H1 (cell line): ENCODE data around the gene BRIP1. TPM values are rescaled to one million over a fixed set of nuclear protein-coding genes. Genes with fewer than 3 reads are reported as not detected.

Experiments
- CTCF ChIA-PET: fragments of 300-600 bp; sonication (Branson Sonifier 250); formaldehyde crosslinking; loops from one replicate; lab custom pipeline; 2021; ENCODE audit not compliant: partially characterized antibody; lab: Charles Lee
- POLR2A ChIA-PET: fragments of 300-600 bp; sonication (Branson Sonifier 250); formaldehyde crosslinking; loops from one replicate; lab custom pipeline; 2021; ENCODE audit warnings: inconsistent platforms; ENCODE audit not compliant: partially characterized antibody; lab: Charles Lee
- DNase-seq, 2 experiments: peaks; one replicate each; pipeline versions ENCODE4 v3.0.0 to v3.0.0-alpha.2; 2010 to 2022; ENCODE audit warnings: low spot score in 2 of 2, low read depth in 1 of 2, mixed read lengths in 1 of 2
- FAIRE-seq: peaks from 2 replicates; lab custom pipeline; 2011; peaks lifted over from hg19 to GRCh38; lab: Jason Lieb, UNC
- H2AFZ ChIP-seq: 2 replicates; pipeline ENCODE4 v1.8.1; 2012; ENCODE audit warnings: low read length, inconsistent platforms
- H2AK5ac ChIP-seq: 2 replicates; pipeline ENCODE4 v1.6.1; 2013; ENCODE audit warnings: low read depth, low read length
- H2BK120ac ChIP-seq: replicated peaks from 2 replicates; pipeline ENCODE3; 2013; ENCODE audit warnings: low read depth, low read length, inconsistent platforms
- H2BK12ac ChIP-seq: 2 replicates; pipeline ENCODE4 v1.6.1; 2013; ENCODE audit warnings: low read depth, low read length
- H2BK15ac ChIP-seq: 2 replicates; pipeline ENCODE4 v1.6.1; 2013; ENCODE audit warnings: low read length
- H2BK20ac ChIP-seq: 2 replicates; pipeline ENCODE4 v1.6.1; 2013; ENCODE audit warnings: low read length
- H2BK5ac ChIP-seq: 2 replicates; pipeline ENCODE4 v1.6.1; 2013; ENCODE audit warnings: low read depth, low read length
- H3K14ac ChIP-seq: 2 replicates; pipeline ENCODE4 v1.6.1; 2013; ENCODE audit warnings: inconsistent platforms; ENCODE audit not compliant: insufficient read length
- H3K18ac ChIP-seq: 2 replicates; pipeline ENCODE4 v1.6.1; 2013; ENCODE audit warnings: low read length; ENCODE audit errors: extremely low read depth
- H3K23ac ChIP-seq: 2 replicates; pipeline ENCODE4 v1.6.1; 2013; ENCODE audit warnings: inconsistent platforms; ENCODE audit not compliant: insufficient read length
- H3K23me2 ChIP-seq: 2 replicates; pipeline ENCODE4 v1.6.1; 2013; ENCODE audit warnings: low read depth, low read length
- H3K27ac ChIP-seq: 2 replicates; pipeline ENCODE4 v1.6.1; 2011; ENCODE audit warnings: low read depth, low read length, inconsistent platforms
- H3K27me3 ChIP-seq, 4 experiments: replicated peaks in 1 of 4; 1 replicate in 1 of 4; 2 replicates in 3 of 4; pipeline versions ENCODE4 v1.6.1 to v1.8.1; 2011 to 2013; ENCODE audit warnings: low read length in 3 of 4, mild to moderate bottlenecking in 3 of 4, inconsistent platforms in 2 of 4, mixed read lengths in 2 of 4, moderate library complexity in 1 of 4; ENCODE audit not compliant: control insufficient read depth in 3 of 4, insufficient read depth in 3 of 4; ENCODE audit errors: extremely low read depth in 1 of 4
- H3K36me3 ChIP-seq, 4 experiments: 2 replicates each; pipeline versions ENCODE4 v1.6.1 to v1.8.1; 2011 to 2013; ENCODE audit warnings: mild to moderate bottlenecking in 4 of 4, low read length in 3 of 4, moderate library complexity in 2 of 4, control low read depth in 1 of 4, inconsistent platforms in 1 of 4; ENCODE audit not compliant: insufficient read depth in 4 of 4, control insufficient read depth in 2 of 4
- H3K4ac ChIP-seq: replicated peaks from 2 replicates; pipeline ENCODE3; 2013; ENCODE audit warnings: low read length, low read depth, mixed read lengths, inconsistent platforms; ENCODE audit not compliant: insufficient read length
- H3K4me1 ChIP-seq, 4 experiments: replicated peaks in 1 of 4; 1 replicate in 1 of 4; 2 replicates in 3 of 4; pipeline versions ENCODE4 v1.6.1 to v1.8.1; 2011 to 2013; ENCODE audit warnings: low read length in 3 of 4, inconsistent platforms in 2 of 4, mixed read lengths in 1 of 4; ENCODE audit not compliant: insufficient read depth in 4 of 4, control insufficient read depth in 3 of 4
- H3K4me2 ChIP-seq, 2 experiments: 2 replicates each; pipeline versions ENCODE4 v1.6.1 to v1.8.1; 2011 to 2013; ENCODE audit warnings: low read depth in 2 of 2, low read length in 2 of 2, control low read depth in 1 of 2, inconsistent platforms in 1 of 2, mild to moderate bottlenecking in 1 of 2; ENCODE audit not compliant: insufficient read depth in 1 of 2
- H3K4me3 ChIP-seq, 4 experiments: fragments of 200-600, 300-600 bp in 1 of 4; sonication (generic), shearing (Covaris generic), sonication (Bioruptor Twin) in 1 of 4; 2 replicates each; pipeline versions ENCODE4 v1.5.1 to v1.8.1; 2011 to 2016; ENCODE audit warnings: low read length in 4 of 4, low read depth in 3 of 4, control low read depth in 2 of 4, inconsistent platforms in 2 of 4, mild to moderate bottlenecking in 2 of 4, mixed read lengths in 1 of 4, moderate library complexity in 1 of 4; ENCODE audit not compliant: insufficient read depth in 2 of 4; ENCODE audit errors: extremely low read depth in 1 of 4
- H3K56ac ChIP-seq: replicated peaks from 2 replicates; pipeline ENCODE3; 2013; ENCODE audit warnings: low read depth, mild to moderate bottlenecking, mixed read lengths, low read length, inconsistent platforms; ENCODE audit not compliant: insufficient read length
- H3K79me1 ChIP-seq: 2 replicates; pipeline ENCODE4 v1.6.1; 2013; ENCODE audit warnings: low read depth, low read length, control low read depth
- H3K79me2 ChIP-seq, 2 experiments: 2 replicates each; pipeline versions ENCODE4 v1.6.1 to v1.8.1; 2012 to 2013; ENCODE audit warnings: low read length in 2 of 2, mild to moderate bottlenecking in 2 of 2, inconsistent platforms in 1 of 2; ENCODE audit not compliant: insufficient read depth in 2 of 2, control insufficient read depth in 1 of 2
- H3K9ac ChIP-seq, 4 experiments: replicated peaks in 1 of 4; 1 replicate in 1 of 4; 2 replicates in 3 of 4; pipeline versions ENCODE4 v1.6.1 to v1.8.1; 2011 to 2013; ENCODE audit warnings: low read depth in 3 of 4, low read length in 3 of 4, control low read depth in 2 of 4, mild to moderate bottlenecking in 2 of 4, moderate library complexity in 2 of 4, inconsistent platforms in 1 of 4; ENCODE audit errors: extremely low read depth in 1 of 4
- H3K9me3 ChIP-seq, 2 experiments: 2 replicates each; pipeline versions ENCODE4 v1.6.1 to v1.8.1; 2012 to 2013; ENCODE audit warnings: mild to moderate bottlenecking in 2 of 2, moderate library complexity in 2 of 2, control low read depth in 1 of 2, inconsistent platforms in 1 of 2, low read depth in 1 of 2, low read length in 1 of 2, mixed read lengths in 1 of 2; ENCODE audit not compliant: insufficient read depth in 2 of 2
- H4K20me1 ChIP-seq, 2 experiments: replicated peaks in 1 of 2; 2 replicates each; pipeline versions ENCODE3 to v1.8.1; 2011 to 2013; ENCODE audit warnings: inconsistent platforms in 2 of 2, low read length in 2 of 2, mild to moderate bottlenecking in 1 of 2; ENCODE audit not compliant: insufficient read depth in 2 of 2, control insufficient read depth in 1 of 2
- H4K5ac ChIP-seq: 2 replicates; pipeline ENCODE4 v1.6.1; 2013; ENCODE audit warnings: low read length, low read depth, mixed read lengths, inconsistent platforms; ENCODE audit not compliant: insufficient read length
- H4K8ac ChIP-seq: 2 replicates; pipeline ENCODE4 v1.8.0; 2013; ENCODE audit warnings: mild to moderate bottlenecking, moderate library complexity, low read length, inconsistent platforms; ENCODE audit not compliant: insufficient read depth; ENCODE audit errors: extremely low read depth
- H4K91ac ChIP-seq: replicated peaks from 2 replicates; pipeline ENCODE3; 2013; ENCODE audit warnings: low read length, mixed read lengths, inconsistent platforms; ENCODE audit not compliant: insufficient read length
- CBX5 ChIP-seq: fragments of 300-800, 300-1000 bp; sonication (generic); IDR thresholded peaks from 2 replicates; pipeline ENCODE4 v1.7.1; 2016; ENCODE audit warnings: antibody characterized with exemption, low read length, low read depth
- CBX8 ChIP-seq: fragments of 300-800, 300-1000 bp; sonication (generic); IDR thresholded peaks from 2 replicates; pipeline ENCODE4 v1.7.1; 2016; ENCODE audit warnings: low read depth, low read length, borderline replicate concordance
- CHD2 ChIP-seq: IDR thresholded peaks from 2 replicates; pipeline ENCODE4 v1.6.1; 2012; ENCODE audit warnings: low read length, improper control_type of control experiment
- EP300 ChIP-seq, 2 experiments: IDR thresholded peaks; 1 replicate in 1 of 2; 2 replicates in 1 of 2; pipeline ENCODE4 v1.6.1; 2011 to 2012; ENCODE audit warnings: low read depth in 2 of 2, low read length in 2 of 2, mild to moderate bottlenecking in 2 of 2, borderline replicate concordance in 1 of 2, inconsistent platforms in 1 of 2, moderate library complexity in 1 of 2
- HDAC2 ChIP-seq, 2 experiments: fragments of 300-600 bp in 1 of 2; sonication (generic) in 1 of 2; IDR thresholded peaks; 2 replicates each; pipeline ENCODE4 v1.6.1; 2011 to 2012; ENCODE audit warnings: low read depth in 2 of 2, low read length in 2 of 2, mild to moderate bottlenecking in 2 of 2, moderate library complexity in 2 of 2, borderline replicate concordance in 1 of 2, inconsistent platforms in 1 of 2
- HDAC6 ChIP-seq: IDR thresholded peaks from one replicate; pipeline ENCODE4 v1.7.1; 2012; ENCODE audit warnings: low read depth, mild to moderate bottlenecking, inconsistent platforms, low read length, moderate library complexity
- MAFK ChIP-seq: IDR thresholded peaks from 2 replicates; pipeline ENCODE4 v1.6.1; 2012; ENCODE audit warnings: low read depth, mild to moderate bottlenecking, improper control_type of control experiment, low read length
- NRF1 ChIP-seq: IDR thresholded peaks from 2 replicates; pipeline ENCODE4 v1.6.1; 2011; ENCODE audit warnings: mild to moderate bottlenecking, low read depth, low read length, improper control_type of control experiment
- RAD21 ChIP-seq, 2 experiments: IDR thresholded peaks in 1 of 2; conservative IDR thresholded peaks in 1 of 2; 2 replicates each; pipeline ENCODE4 v1.6.1; 2011; ENCODE audit warnings: low read depth in 2 of 2, low read length in 2 of 2, improper control_type of control experiment in 1 of 2, inconsistent platforms in 1 of 2, mild to moderate bottlenecking in 1 of 2, moderate library complexity in 1 of 2
- RBBP5 ChIP-seq: IDR thresholded peaks from 2 replicates; pipeline ENCODE4 v1.7.1; 2012; ENCODE audit warnings: low read depth, mild to moderate bottlenecking, inconsistent platforms, low read length, moderate library complexity, borderline replicate concordance
- SIX5 ChIP-seq: IDR thresholded peaks from 2 replicates; pipeline ENCODE4 v1.6.1; 2011; ENCODE audit warnings: mild to moderate bottlenecking, low read depth, low read length
- SP2 ChIP-seq: IDR thresholded peaks from 2 replicates; pipeline ENCODE4 v1.6.1; 2012; ENCODE audit warnings: mild to moderate bottlenecking, low read length, inconsistent platforms
- TCF12 ChIP-seq: IDR thresholded peaks from 2 replicates; pipeline ENCODE4 v1.6.1; 2011; ENCODE audit warnings: low read depth, mild to moderate bottlenecking, low read length
- polyA plus RNA-seq, 7 experiments: library from polyadenylated mRNA; depleted of rRNA in 3 of 7; stranded (reverse) in 5 of 7; unstranded in 2 of 7; fragments of >200 nt in 5 of 7; fragments of 200-250 nt in 2 of 7; gene quantifications; 1 replicate in 5 of 7; 2 replicates in 1 of 7; 4 replicates in 1 of 7; pipeline versions ENCODE4 v1.2.1 to v1.2.3, GENCODE V29; 2011 to 2013; ENCODE audit warnings: missing spikeins in 2 of 7, mixed read lengths in 2 of 7
- total RNA-seq: library from RNA; stranded (reverse); fragmentation: NEBNext Ultra II Directional; extraction: Animal tissue kit (Norgen Biotek cat#: 25700); gene quantifications from 2 replicates; pipeline ENCODE4 v1.2.1, GENCODE V29; 2021

Gene BRIP1
- total and polyA plus RNA-seq, 2 of the 8 experiments (the other 6 are each of a cell fraction or from before 2014, with no cell fraction given) = 5.8 to 19.2 TPM

GRCh38 chr17:61647047-61647446 lies 216.3 kb downstream of the BRIP1 start (continued):
- no peak for TF ChIP-seq SP2

- no peak overlapping the region for H2AFZ ChIP-seq
- H4K5ac ChIP-seq = no peak overlapping the region
- H2BK120ac ChIP-seq = no peak overlapping the region
- H2AK5ac ChIP-seq = no peak overlapping the region
- H2BK20ac ChIP-seq = no peak overlapping the region
- no peak overlapping the region for H2BK5ac ChIP-seq
- no peak overlapping the region for H4K91ac ChIP-seq
- no peak overlapping the region for H3K27ac ChIP-seq
- H4K8ac ChIP-seq = no peak overlapping the region
- H3K79me2 ChIP-seq = no peaks in the 10 kb centered on the region
- DNase-seq (no peak), FAIRE-seq (no peak)
- H3K18ac ChIP-seq = no peak overlapping the region
- POLR2A ChIA-PET = interaction anchor here (0.5 kb wide), 1 partner anchor 414 kb away, joined by 5 read pairs; no protein-coding TSS in a partner anchor
- no peaks in the 10 kb centered on the region for H4K20me1 ChIP-seq
- no peaks in the 10 kb centered on the region for H3K27me3 ChIP-seq
- H3K9me3 ChIP-seq = peaks cover 0 to 4% of the 10 kb centered on the region in 2 experiments; a peak in 1 of 4 replicates
- no peak overlapping the region for H3K56ac ChIP-seq
- no peak overlapping the region for H2BK15ac ChIP-seq
- no peak overlapping the region for H2BK12ac ChIP-seq
- H3K4me1 ChIP-seq = no peaks in the 10 kb centered on the region
- no peaks in the 10 kb centered on the region for H3K23me2 ChIP-seq
- no peak overlapping the region for H3K14ac ChIP-seq
- no peaks in the 10 kb centered on the region for H3K79me1 ChIP-seq
- H3K4me2 ChIP-seq = no peak overlapping the region
- H3K4me3 ChIP-seq = no peak overlapping the region
- CTCF ChIA-PET = interaction anchor here (1.3 kb wide), 1 partner anchor 11 kb away, joined by 5 read pairs; no protein-coding TSS in a partner anchor
- H3K4ac ChIP-seq = no peak overlapping the region
- H3K36me3 ChIP-seq = no peaks in the 10 kb centered on the region
- H3K23ac ChIP-seq = no peak overlapping the region
- no peak overlapping the region for H3K9ac ChIP-seq
- TF ChIP-seq HDAC6 (no peak), NRF1 (no peak), RBBP5 (no peak), CBX8 (no peak), SIX5 (no peak), CHD2 (no peak), EP300 (IDR thresholded peaks at IDR 0.05; ENCODE audit: borderline replicate concordance in 1 of 2, low read depth in 2 of 2, low read length in 2 of 2) (no peak), RAD21 (IDR thresholded peaks at IDR 0.05 in 1 of 2, conservative IDR thresholded peaks at IDR 0.05 in 1 of 2; ENCODE audit: low read depth in 2 of 2, low read length in 2 of 2) (no peak), TCF12 (no peak), MAFK (no peak), HDAC2 (IDR thresholded peaks at IDR 0.05; ENCODE audit: borderline replicate concordance in 1 of 2, low read depth in 2 of 2, low read length in 2 of 2) (no peak), CBX5 (no peak)
Measured at GRCh38 chr17:61646482-61646881, 216.8 kb downstream of the BRIP1 start.
